ENCODE results near the gene TRPC6.

Gene TRPC6

GRCh38 chr11:101583251-101584128 is at the start of gene TRPC6:
Gene TRPC6, minus strand, starts transcription at chr11:101584007. Its CDS starts 504 bp downstream, at chr11:101583503.
- peak within 1 kb of the TSS; percentile 38 for H3K4me3 ChIP-seq (ENCODE audit: low read length)
- DNase-seq (ENCODE audit: low read depth) = no peak
- no peak for TF ChIP-seq CTCF (conservative IDR thresholded peaks at IDR 0.05; ENCODE audit: low read depth, low read length)

- H3K4me3 ChIP-seq (ENCODE audit: low read length) = no peak overlapping the region
- DNase-seq (ENCODE audit: low read depth) = no peak
- no peak for TF ChIP-seq CTCF (conservative IDR thresholded peaks at IDR 0.05; ENCODE audit: low read depth, low read length)
Observed at GRCh38 chr11:101620026-101620425, 36.2 kb upstream of the TRPC6 start.

- TF ChIP-seq CTCF (conservative IDR thresholded peaks at IDR 0.05; ENCODE audit: low read depth, low read length) = no peak
- peak; percentile 20 for DNase-seq (ENCODE audit: low read depth)
- no peak overlapping the region for H3K4me3 ChIP-seq (ENCODE audit: low read length)
Observed at GRCh38 chr11:101618709-101619108, 34.9 kb upstream of the TRPC6 start.

- no peak overlapping the region for H3K4me3 ChIP-seq (ENCODE audit: low read length)
- peak; percentile 1 for DNase-seq (ENCODE audit: low read depth)
- no peak for TF ChIP-seq CTCF (conservative IDR thresholded peaks at IDR 0.05; ENCODE audit: low read depth, low read length)
Observed at GRCh38 chr11:101617735-101618332, 34.0 kb upstream of the TRPC6 start.

GRCh38 chr11:101612481-101612880 is 28.7 kb upstream of the TRPC6 start:
- H3K4me3 ChIP-seq (ENCODE audit: low read length) = no peak overlapping the region
- TF ChIP-seq CTCF (conservative IDR thresholded peaks at IDR 0.05; ENCODE audit: low read depth, low read length) = no peak
- no peak for DNase-seq (ENCODE audit: low read depth)

- no peak for TF ChIP-seq CTCF (conservative IDR thresholded peaks at IDR 0.05; ENCODE audit: low read depth, low read length)
- no peak for DNase-seq (ENCODE audit: low read depth)
- H3K4me3 ChIP-seq (ENCODE audit: low read length) = no peak overlapping the region
Observed at GRCh38 chr11:101600924-101601323, 17.1 kb upstream of the TRPC6 start.

- TF ChIP-seq CTCF (conservative IDR thresholded peaks at IDR 0.05; ENCODE audit: low read depth, low read length) = no peak
- no peak overlapping the region for H3K4me3 ChIP-seq (ENCODE audit: low read length)
- DNase-seq (ENCODE audit: low read depth) = no peak
Observed at GRCh38 chr11:101586965-101587364, 3.2 kb upstream of the TRPC6 start.

Data from retinal pigment epithelial cell (primary cell).